Stomach (tissue), 9 donors: Measurements from ENCODE around the gene WIPI1. TPM values are rescaled to one million over a fixed set of nuclear protein-coding genes. Genes with fewer than 3 reads are reported as not detected.
A peak's percentile ranks its signal among the peaks of the same experiment; 100 is the strongest.

Experiments used
- DNase-seq, 2 donors: peaks; one replicate each; pipeline versions ENCODE4 v3.0.0 to v3.0.0-alpha.2; 2013 to 2019
- H3K27ac ChIP-seq, 5 donors: fragments of 200-600 bp in 4 of 5; sonication (generic) in 4 of 5; one replicate each; pipeline ENCODE4 v1.5.1; 2013 to 2019; ENCODE audit warnings: mild to moderate bottlenecking in 1 of 5, moderate library complexity in 1 of 5
- H3K27me3 ChIP-seq, 3 donors: fragments of 200-600 bp; sonication (generic); one replicate each; pipeline ENCODE4 v1.5.1; 2017 to 2019; ENCODE audit warnings: mixed run types in 1 of 3
- H3K36me3 ChIP-seq, 4 donors: fragments of 200-600 bp; sonication (generic); 1 replicate in 3 of 4; 2 replicates in 1 of 4; pipeline ENCODE4 v1.5.1; 2016 to 2019
- H3K4me1 ChIP-seq, 4 donors: fragments of 200-600 bp; sonication (generic); one replicate each; pipeline ENCODE4 v1.5.1; 2016 to 2019
- H3K4me3 ChIP-seq, 4 donors: fragments of 200-600 bp; sonication (generic) in 3 of 4; one replicate each; pipeline ENCODE4 v1.5.1; 2016 to 2019; ENCODE audit warnings: mild to moderate bottlenecking in 1 of 4
- H3K9me3 ChIP-seq, 4 donors: fragments of 200-600 bp; sonication (generic); one replicate each; pipeline ENCODE4 v1.5.1; 2016 to 2019
- CTCF ChIP-seq, 7 experiments: fragments of 450-650 bp in 4 of 7; fragments of 200-600 bp in 3 of 7; sonication (generic) in 3 of 7; IDR thresholded peaks; one replicate each; pipeline ENCODE4 v1.5.1; 2016 to 2019; ENCODE audit warnings: antibody characterized with exemption in 7 of 7, control low read depth in 2 of 7, mild to moderate bottlenecking in 1 of 7
- EP300 ChIP-seq: sonication (generic); formaldehyde crosslinking; IDR thresholded peaks from one replicate; pipeline ENCODE4 v1.6.1; 2017; ENCODE audit warnings: antibody characterized with exemption
- POLR2A ChIP-seq, 4 donors: fragments of 450-650 bp; IDR thresholded peaks; one replicate each; pipeline ENCODE4 v1.6.1; 2016; ENCODE audit warnings: antibody characterized with exemption in 4 of 4, control low read depth in 2 of 4, mild to moderate bottlenecking in 1 of 4, moderate library complexity in 1 of 4
- POLR2AphosphoS5 ChIP-seq, 3 donors: sonication (generic); formaldehyde crosslinking; IDR thresholded peaks; one replicate each; pipeline ENCODE4 v1.6.1; 2016; ENCODE audit warnings: antibody characterized with exemption in 3 of 3
- WGBS, 5 donors: extraction: QIAGEN DNeasy Blood & Tissue Kit in 3 of 5; methylation state at CpG; one replicate each; pipeline versions ENCODE4 v1.1.5 to v1.1.7; 2013 to 2018; 5-methylcytosine and 5-hydroxymethylcytosine counted together
- intact Hi-C: fragments of 100-400 bp; cut with DNase I; formaldehyde crosslinking; loops from one replicate; pipeline ENCODE4 v1.15.1; 2023; ENCODE audit warnings: low total_unique reads
- polyA plus RNA-seq, 3 donors: library from polyadenylated mRNA; stranded (reverse); fragments of 200-250 nt; gene quantifications; one replicate each; pipeline ENCODE4 v1.2.3, GENCODE V29; 2013
- total RNA-seq, 5 donors: library from RNA; depleted of rRNA; stranded (reverse); fragments of >200 nt; gene quantifications; one replicate each; pipeline versions ENCODE4 v1.1.0 to v1.2.3, GENCODE V29; 2014 to 2016
- donor health status: healthy with polysubstance abuse.
- donor health status: Bipolar disorder and iron deficiency.
- donor health status: healthy.

WIPI1 gene
- total and polyA plus RNA-seq, 8 donors, result 8.2 to 99.1 (median 43.2) TPM

GRCh38 chr17:68383443-68384321 is 73.6 kb downstream of the WIPI1 start:
- Histone ChIP-seq H3K27ac (peak overlapping the region in 4 of 5 donors; percentile 1 to 70 (median 24)), H3K4me3 (no peak overlapping the region), H3K27me3 (no peaks in the 10 kb centered on the region), H3K9me3 (no peaks in the 10 kb centered on the region), H3K4me1 (peaks cover 8 to 22% (median 15%) of the 10 kb centered on the region in 4 donors), H3K36me3 (no peaks in the 10 kb centered on the region)
- DNase-seq, result peak in 1 of 2 donors; percentile 26
- 45 to 67% (median 63%) methylated on average over 15 to 16 of the region's 16 CpGs for WGBS, 5 donors
- intact Hi-C loops, result no loop called here
- no peak for TF ChIP-seq POLR2A (IDR thresholded peaks at IDR 0.05)
- no peak for TF ChIP-seq CTCF (IDR thresholded peaks at IDR 0.05)
- TF ChIP-seq EP300, result no peak
- TF ChIP-seq POLR2AphosphoS5 (IDR thresholded peaks at IDR 0.05), result no peak

GRCh38 chr17:68383120-68383442 is 74.2 kb downstream of the WIPI1 start:
- peaks cover 14 to 28% (median 21%) of the 10 kb centered on the region in 4 donors for H3K4me1 ChIP-seq
- TF ChIP-seq POLR2A (IDR thresholded peaks at IDR 0.05) (no peak), EP300 (no peak), CTCF (IDR thresholded peaks at IDR 0.05) (no peak), POLR2AphosphoS5 (IDR thresholded peaks at IDR 0.05) (no peak)
- no peak overlapping the region for H3K4me3 ChIP-seq
- H3K27me3 ChIP-seq, result no peaks in the 10 kb centered on the region
- peak overlapping the region in 3 of 5 donors; percentile 4 to 70 (median 43) for H3K27ac ChIP-seq
- 77 to 85% (median 81%) methylated on average over 4 of the region's 4 CpGs for WGBS, 5 donors
- intact Hi-C loops, result no loop called here
- no peak for DNase-seq
- H3K36me3 ChIP-seq, result no peaks in the 10 kb centered on the region
- H3K9me3 ChIP-seq, result no peaks in the 10 kb centered on the region

- Histone ChIP-seq H3K27me3 (no peaks in the 10 kb centered on the region), H3K4me1 (peaks cover 16 to 32% (median 26%) of the 10 kb centered on the region in 4 donors), H3K27ac (peak overlapping the region in 1 of 5 donors; percentile 70), H3K36me3 (no peaks in the 10 kb centered on the region), H3K9me3 (no peaks in the 10 kb centered on the region), H3K4me3 (no peak overlapping the region)
- no peak for TF ChIP-seq CTCF (IDR thresholded peaks at IDR 0.05)
- no peak for TF ChIP-seq POLR2A (IDR thresholded peaks at IDR 0.05)
- TF ChIP-seq POLR2AphosphoS5 (IDR thresholded peaks at IDR 0.05), result no peak
- TF ChIP-seq EP300, result no peak
- no peak for DNase-seq
- 89 to 94% (median 90%) methylated on average over 3 of the region's 3 CpGs for WGBS, 5 donors
- intact Hi-C loops, result no loop called here
Measured at GRCh38 chr17:68382582-68383085, 74.7 kb downstream of the WIPI1 start.

GRCh38 chr17:68381076-68381900 is 76.0 kb downstream of the WIPI1 start:
- intact Hi-C loops, result no loop called here
- no peaks in the 10 kb centered on the region for H3K36me3 ChIP-seq
- no peaks in the 10 kb centered on the region for H3K9me3 ChIP-seq
- H3K4me3 ChIP-seq, result no peak overlapping the region
- H3K27ac ChIP-seq, result peak overlapping the region in 3 of 5 donors; percentile 44 to 93 (median 88)
- WGBS, 5 donors, result 71 to 77% (median 75%) methylated on average over 15 of the region's 15 CpGs
- TF ChIP-seq POLR2AphosphoS5 (IDR thresholded peaks at IDR 0.05) (peak in 1 of 3 donors; percentile 34), EP300 (no peak)
- peak; percentile 23 to 41 for DNase-seq
- no peaks in the 10 kb centered on the region for H3K27me3 ChIP-seq
- H3K4me1 ChIP-seq, result peaks cover 16 to 39% (median 28%) of the 10 kb centered on the region in 4 donors
